ENCODE data around the gene DNMT3B. TPM values are rescaled to one million over a fixed set of nuclear protein-coding genes. Genes with fewer than 3 reads are reported as not detected.

The DNMT3B gene
- polyA plus RNA-seq, 3 donors = 0.39 to 0.44 TPM; not detected in 1

- Histone ChIP-seq H3K9ac (ENCODE audit: insufficient read depth, low read length, poor library complexity, severe bottlenecking) (no peak overlapping the region), H3K4me2 (replicated peaks; ENCODE audit: extremely low read depth, low read length, poor library complexity, severe bottlenecking) (no peak overlapping the region), H3K27ac (ENCODE audit: low read depth in 1 of 2, low read length in 2 of 2) (no peak overlapping the region), H3K9me3 (replicated peaks in 1 of 2; ENCODE audit: control insufficient read depth in 1 of 2, insufficient read depth in 1 of 2, low read length in 2 of 2) (no peaks in the 10 kb centered on the region), H3K27me3 (ENCODE audit: control insufficient read depth in 2 of 2, insufficient read depth in 2 of 2, low read length in 2 of 2) (no peaks in the 10 kb centered on the region), H4K20me1 (ENCODE audit: insufficient read depth, low read length) (no peaks in the 10 kb centered on the region), H3K4me3 (replicated peaks in 1 of 3; ENCODE audit: low read depth in 2 of 3, low read length in 3 of 3) (no peak overlapping the region), H2AFZ (ENCODE audit: insufficient read depth, low read depth, low read length, poor library complexity, severe bottlenecking) (no peak overlapping the region), H3K36me3 (replicated peaks in 1 of 2; ENCODE audit: control insufficient read depth in 1 of 2, insufficient read depth in 2 of 2, low read length in 2 of 2) (no peaks in the 10 kb centered on the region), H3K79me2 (ENCODE audit: insufficient read depth, low read length) (no peaks in the 10 kb centered on the region), H3K4me1 (ENCODE audit: control insufficient read depth in 1 of 2, insufficient read depth in 2 of 2, low read length in 2 of 2) (no peaks in the 10 kb centered on the region)
- intact Hi-C loops (cut with micrococcal nuclease) = no loop called here
- Mint-ChIP-seq H3K27me3 (ENCODE audit: low read depth in 3 of 3) (peaks cover 0 to under 1% (median 0%) of the 10 kb centered on the region in 3 donors), H3K36me3 (no peaks in the 10 kb centered on the region), H3K27ac (no peak overlapping the region), H3K9me3 (no peaks in the 10 kb centered on the region), H3K4me1 (peaks cover 5% of the 10 kb centered on the region), H3K4me3 (no peak overlapping the region)
- no CpG with 5 or more reads among the region's 5 CpGs for WGBS (ENCODE audit: insufficient coverage)
- TF ChIP-seq CTCF (IDR thresholded peaks at IDR 0.05) = no peak
- no peak for DNase-seq
Observed at GRCh38 chr20:32756156-32756555, 6.0 kb upstream of the DNMT3B start.

- Mint-ChIP-seq H3K27ac (peak overlapping the region in 1 of 7 donors; percentile 84), H3K27me3 (ENCODE audit: low read depth in 3 of 3) (peaks cover 19 to 25% (median 21%) of the 10 kb centered on the region in 3 donors), H3K9me3 (no peaks in the 10 kb centered on the region), H3K36me3 (peaks cover 0 to 1% of the 10 kb centered on the region in 2 donors), H3K4me1 (peaks cover 27% of the 10 kb centered on the region), H3K4me3 (peak overlapping the region; percentile 84 to 88)
- Histone ChIP-seq H3K4me3 (replicated peaks in 1 of 3; ENCODE audit: low read depth in 2 of 3, low read length in 3 of 3) (peak overlapping the region; percentile 60 to 89 (median 66)), H2AFZ (ENCODE audit: insufficient read depth, low read depth, low read length, poor library complexity, severe bottlenecking) (peak overlapping the region; percentile 96), H3K4me1 (ENCODE audit: control insufficient read depth in 1 of 2, insufficient read depth in 2 of 2, low read length in 2 of 2) (peaks cover 25 to 26% of the 10 kb centered on the region in 2 donors), H3K36me3 (replicated peaks in 1 of 2; ENCODE audit: control insufficient read depth in 1 of 2, insufficient read depth in 2 of 2, low read length in 2 of 2) (no peaks in the 10 kb centered on the region), H3K9ac (ENCODE audit: insufficient read depth, low read length, poor library complexity, severe bottlenecking) (peak overlapping the region; percentile 72), H3K27me3 (ENCODE audit: control insufficient read depth in 2 of 2, insufficient read depth in 2 of 2, low read length in 2 of 2) (peaks cover 0 to 18% of the 10 kb centered on the region in 2 donors), H3K9me3 (replicated peaks in 1 of 2; ENCODE audit: control insufficient read depth in 1 of 2, insufficient read depth in 1 of 2, low read length in 2 of 2) (no peaks in the 10 kb centered on the region), H3K27ac (ENCODE audit: low read depth in 1 of 2, low read length in 2 of 2) (no peak overlapping the region), H4K20me1 (ENCODE audit: insufficient read depth, low read length) (no peaks in the 10 kb centered on the region), H3K79me2 (ENCODE audit: insufficient read depth, low read length) (no peaks in the 10 kb centered on the region), H3K4me2 (replicated peaks; ENCODE audit: extremely low read depth, low read length, poor library complexity, severe bottlenecking) (peak overlapping the region; percentile 96)
- WGBS (ENCODE audit: insufficient coverage) = no CpG with 5 or more reads among the region's 6 CpGs
- no peak for DNase-seq
- intact Hi-C loops (cut with micrococcal nuclease) = no loop called here
- no peak for TF ChIP-seq CTCF (IDR thresholded peaks at IDR 0.05)
Observed at GRCh38 chr20:32761417-32761830, 761 bp upstream of the DNMT3B start.
